CD4-positive, CD25-positive, alpha-beta regulatory T cell (primary cell): ENCODE results near the gene PBRM1. TPM values are rescaled to one million over a fixed set of nuclear protein-coding genes. Genes with fewer than 3 reads are reported as not detected.
A peak's percentile ranks its signal among the peaks of the same experiment; 100 is the strongest.
"Not testable (repeated sequence)": the region's sequence is repeated elsewhere in the genome, so short reads cannot be mapped to it uniquely, and the experiment has no call there.

Experiments
- ATAC-seq, 2 donors: fragments of 150-1000 bp; cut with Tn5 transposase; one replicate each; pipeline ENCODE4 v1.10.0; 2021; ENCODE audit warnings: low read depth in 2 of 2, moderate number of reproducible peaks in 2 of 2, moderate library complexity in 1 of 2
- DNase-seq, 3 donors: peaks; one replicate each; pipeline versions ENCODE4 v3.0.0 to v3.0.0-alpha.2; 2012 to 2022; ENCODE audit warnings: mixed read lengths in 1 of 3
- H3K27ac ChIP-seq: one replicate; pipeline ENCODE4 v1.7.0; 2013; ENCODE audit warnings: mild to moderate bottlenecking, low read length; ENCODE audit not compliant: insufficient read depth, poor library complexity, severe bottlenecking
- H3K27me3 ChIP-seq: one replicate; pipeline ENCODE4 v1.7.0; 2013; ENCODE audit warnings: low read length; ENCODE audit not compliant: control insufficient read depth, insufficient read depth
- H3K36me3 ChIP-seq: one replicate; pipeline ENCODE4 v1.7.0; 2013; ENCODE audit warnings: mild to moderate bottlenecking, low read length, moderate library complexity; ENCODE audit not compliant: control insufficient read depth, insufficient read depth
- H3K4me1 ChIP-seq: 2 replicates; pipeline ENCODE4 v1.7.0; 2013; ENCODE audit warnings: mild to moderate bottlenecking, low read length; ENCODE audit not compliant: insufficient read depth, control insufficient read depth, poor library complexity, severe bottlenecking
- H3K4me3 ChIP-seq: one replicate; pipeline ENCODE4 v1.7.0; 2013; ENCODE audit warnings: low read depth, mild to moderate bottlenecking, low read length, moderate library complexity
- H3K9me3 ChIP-seq, 2 experiments: 1 replicate in 1 of 2; 2 replicates in 1 of 2; pipeline ENCODE4 v1.7.0; 2013; ENCODE audit warnings: low read length in 2 of 2, mild to moderate bottlenecking in 1 of 2, moderate library complexity in 1 of 2; ENCODE audit not compliant: control insufficient read depth in 2 of 2
- H3K27ac Mint-ChIP-seq, 3 donors: one replicate each; pipeline ENCODE4 v1.8.0; 2020 to 2022; ENCODE audit warnings: mild to moderate bottlenecking in 3 of 3, mixed read lengths in 3 of 3, moderate library complexity in 2 of 3
- H3K27me3 Mint-ChIP-seq: one replicate; pipeline ENCODE4 v1.8.0; 2022; ENCODE audit warnings: mild to moderate bottlenecking, mixed read lengths
- H3K36me3 Mint-ChIP-seq: one replicate; pipeline ENCODE4 v1.8.0; 2020; ENCODE audit warnings: mixed read lengths
- H3K4me1 Mint-ChIP-seq, 4 donors: one replicate each; pipeline ENCODE4 v1.8.0; 2020 to 2022; ENCODE audit warnings: mixed read lengths in 4 of 4, mild to moderate bottlenecking in 1 of 4
- H3K4me3 Mint-ChIP-seq, 4 donors: one replicate each; pipeline ENCODE4 v1.8.0; 2020 to 2022; ENCODE audit warnings: mild to moderate bottlenecking in 4 of 4, mixed read lengths in 4 of 4, moderate library complexity in 3 of 4
- H3K9me3 Mint-ChIP-seq, 7 donors: one replicate each; pipeline ENCODE4 v1.8.0; 2020 to 2022; ENCODE audit warnings: mixed read lengths in 7 of 7, mild to moderate bottlenecking in 3 of 7, moderate library complexity in 2 of 7
- polyA plus RNA-seq, 4 donors: library from polyadenylated mRNA; unstranded; fragments of 300-500 nt; fragmentation: Illumina TruSeq; gene quantifications; one replicate each; pipeline ENCODE4 v1.2.3, GENCODE V29; 2021
- total RNA-seq: library from RNA; stranded (reverse); gene quantifications from one replicate; pipeline ENCODE4 v1.2.3, GENCODE V29; 2022

Gene PBRM1
- total RNA-seq (58.7 TPM), polyA plus RNA-seq (10 to 100 TPM; 59.4 to 73.4 (median 67.9) TPM)

DNA sequence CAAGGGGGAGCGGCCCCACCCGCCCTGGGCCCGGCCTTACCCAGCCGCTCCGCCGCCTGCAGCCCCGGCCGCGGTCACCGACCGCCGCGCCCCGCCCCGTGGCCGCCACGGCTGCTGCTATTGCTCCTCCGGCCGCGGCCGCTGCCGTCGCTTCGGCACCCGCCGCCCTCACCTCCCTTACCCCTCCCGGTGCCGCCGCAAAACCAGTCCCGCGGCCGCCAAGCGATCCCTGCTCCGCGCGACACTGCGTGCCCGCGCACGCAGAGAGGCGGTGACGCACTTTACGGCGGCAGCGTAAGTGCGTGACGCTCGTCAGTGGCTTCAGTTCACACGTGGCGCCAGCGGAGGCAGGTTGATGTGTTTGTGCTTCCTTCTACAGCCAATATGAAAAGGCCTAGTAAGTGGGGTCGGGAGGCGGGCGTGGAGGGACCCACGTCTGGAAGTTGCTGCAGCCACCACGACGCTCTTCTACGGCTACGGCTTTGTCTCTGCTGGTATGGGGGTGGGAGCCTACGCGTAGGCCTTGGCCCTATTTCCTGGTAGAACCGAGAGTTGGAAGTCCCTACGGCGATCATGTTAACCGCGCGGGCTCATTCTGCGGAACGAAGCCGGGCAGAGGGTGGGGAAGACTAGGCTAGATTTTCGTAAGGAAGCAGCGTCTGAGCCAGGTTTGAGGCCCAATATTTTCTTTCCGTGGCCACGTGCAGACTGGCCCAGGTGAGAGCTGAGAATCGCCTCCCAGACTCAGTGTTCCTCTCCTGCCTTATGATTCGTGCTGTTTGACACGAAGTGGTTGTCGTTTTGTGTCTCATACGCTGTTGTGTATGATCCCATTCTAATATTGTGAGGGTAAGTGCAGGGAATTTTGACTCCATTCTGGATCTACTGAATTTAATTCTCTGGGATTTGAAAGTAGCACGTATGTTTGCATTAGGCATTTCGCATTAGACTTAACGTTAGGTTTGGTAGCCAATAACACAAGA is at the start of gene PBRM1, which contains the start of gene GNL3:
TSS of gene PBRM1 (minus strand) at position 205 of the 983 bp plus-strand sequence.
TSS of gene GNL3 (plus strand) at position 324 of the 983 bp plus-strand sequence. CDS start at position 385, 61 bp downstream.
- no peaks in the 10 kb centered on the region for H3K9me3 ChIP-seq
- peak within 1 kb of the TSS; percentile 94 to 99 (median 98) for H3K4me3 Mint-ChIP-seq
- H3K36me3 Mint-ChIP-seq: peaks cover 25% of the 10 kb centered on the region
- DNase-seq: peak; percentile 90 to 98 (median 93)
- H3K27me3 ChIP-seq: no peaks in the 10 kb centered on the region
- ATAC-seq: peak; percentile 89 to 91
- peak within 1 kb of the TSS; percentile 98 to 99 (median 98) for H3K27ac Mint-ChIP-seq
- no peaks in the 10 kb centered on the region for H3K27me3 Mint-ChIP-seq
- H3K36me3 ChIP-seq: peaks cover 39% of the 10 kb centered on the region
- H3K9me3 Mint-ChIP-seq: no peaks in the 10 kb centered on the region
- H3K4me1 Mint-ChIP-seq: peaks cover 20 to 72% (median 41%) of the 10 kb centered on the region in 4 donors
- peak within 1 kb of the TSS; percentile 91 for H3K27ac ChIP-seq
- H3K4me1 ChIP-seq: peaks cover 28% of the 10 kb centered on the region
- H3K4me3 ChIP-seq: peak within 1 kb of the TSS; percentile 90

DNA sequence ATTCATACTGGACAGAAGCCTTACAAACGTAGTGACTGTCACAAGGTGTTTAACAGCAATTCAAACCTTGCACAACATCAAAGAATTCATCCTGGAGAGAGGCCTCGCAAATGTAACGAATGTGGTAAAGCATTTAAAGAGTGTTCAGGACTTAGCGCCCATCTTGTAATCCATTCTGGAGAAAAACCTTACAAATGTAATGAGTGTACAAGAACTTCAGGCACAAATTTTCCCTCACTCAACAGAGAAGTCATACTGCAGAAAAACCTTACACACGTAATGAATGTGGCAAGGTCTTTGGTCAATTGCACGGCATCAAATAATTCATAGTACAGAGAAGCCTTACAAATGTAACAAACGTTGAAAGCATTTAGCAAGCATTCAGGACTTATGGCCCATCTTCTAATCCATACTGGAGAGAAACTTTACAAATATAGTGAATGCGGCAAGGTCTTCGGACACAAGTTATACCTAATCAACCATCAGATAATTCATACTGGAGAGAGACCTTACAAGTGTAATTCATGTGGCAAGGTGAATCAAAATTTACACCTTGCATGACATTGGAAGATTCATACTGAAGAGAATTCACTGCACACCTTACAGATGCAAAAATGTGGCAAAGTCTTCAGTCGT is 47.7 kb upstream of the PBRM1 start:
- H3K36me3 ChIP-seq: peaks cover 33% of the 10 kb centered on the region
- Mint-ChIP-seq H3K27me3 (no peaks in the 10 kb centered on the region), H3K9me3 (peaks cover 0 to 25% (median 7%) of the 10 kb centered on the region in 7 donors), H3K4me1 (peaks cover 0 to 7% (median 2%) of the 10 kb centered on the region in 4 donors), H3K27ac (no peak overlapping the region), H3K36me3 (peaks cover 57% of the 10 kb centered on the region), H3K4me3 (no peak overlapping the region)
- H3K4me1 ChIP-seq: no peaks in the 10 kb centered on the region
- peaks cover 0 to 12% of the 10 kb centered on the region in 2 experiments for H3K9me3 ChIP-seq
- no peak overlapping the region for H3K4me3 ChIP-seq
- no peak overlapping the region for H3K27ac ChIP-seq
- no peaks in the 10 kb centered on the region for H3K27me3 ChIP-seq
- ATAC-seq (no peak), DNase-seq (no peak)

DNA sequence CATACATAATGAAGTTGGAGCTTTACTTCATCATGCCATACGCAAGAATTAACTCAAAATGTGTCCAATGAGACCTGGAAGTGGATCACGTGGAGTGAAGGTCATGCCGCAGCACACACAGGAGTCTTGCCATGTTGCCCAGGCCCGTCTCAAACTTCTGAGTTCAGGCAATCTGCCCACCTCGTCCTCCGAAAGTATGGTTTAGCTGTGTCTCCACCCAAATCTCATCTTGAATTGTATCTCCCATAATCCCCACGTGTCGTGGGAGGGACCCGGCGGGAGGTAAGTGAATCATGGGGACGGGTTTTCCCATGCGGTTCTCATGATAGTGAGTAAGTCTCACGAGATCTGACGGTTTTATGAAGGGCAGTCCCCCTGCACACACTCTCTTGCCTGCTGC is 45.9 kb upstream of the PBRM1 start:
- Mint-ChIP-seq H3K4me3 (no peak overlapping the region), H3K27ac (no peak overlapping the region), H3K27me3 (no peaks in the 10 kb centered on the region), H3K36me3 (peaks cover 57% of the 10 kb centered on the region), H3K4me1 (peaks cover 0 to 7% (median 0%) of the 10 kb centered on the region in 4 donors), H3K9me3 (peaks cover 0 to 26% (median 7%) of the 10 kb centered on the region in 7 donors)
- no peak overlapping the region for H3K4me3 ChIP-seq
- DNase-seq (no peak), ATAC-seq (no peak)
- H3K27ac ChIP-seq: no peak overlapping the region
- H3K9me3 ChIP-seq: peaks cover 0 to 12% of the 10 kb centered on the region in 2 experiments
- peaks cover 29% of the 10 kb centered on the region for H3K36me3 ChIP-seq
- no peaks in the 10 kb centered on the region for H3K4me1 ChIP-seq
- no peaks in the 10 kb centered on the region for H3K27me3 ChIP-seq

DNA sequence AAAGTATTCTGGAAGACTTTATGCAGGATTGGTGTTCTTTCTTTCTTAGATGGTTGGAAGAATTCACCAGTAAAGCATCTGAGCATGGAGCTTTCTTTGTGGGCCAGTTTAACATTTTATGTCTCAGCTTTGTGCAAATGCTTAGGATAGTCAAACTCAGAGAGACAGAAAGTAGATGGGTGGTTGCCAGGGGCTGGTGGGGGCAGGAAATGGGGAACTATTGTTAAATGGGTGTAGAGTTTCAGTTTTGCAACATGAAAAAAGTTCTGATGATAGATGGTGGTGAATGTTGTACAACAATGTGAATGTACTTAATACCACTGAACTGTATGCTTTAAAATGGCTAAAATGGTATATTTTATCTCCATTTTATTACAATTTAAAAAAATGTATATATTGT is 45.0 kb upstream of the PBRM1 start:
- no peaks in the 10 kb centered on the region for H3K4me1 ChIP-seq
- Mint-ChIP-seq H3K36me3 (peaks cover 52% of the 10 kb centered on the region), H3K9me3 (peaks cover 0 to 26% (median 9%) of the 10 kb centered on the region in 7 donors), H3K27ac (no peak overlapping the region), H3K4me1 (peaks cover 0 to 7% (median 0%) of the 10 kb centered on the region in 4 donors), H3K27me3 (no peaks in the 10 kb centered on the region), H3K4me3 (no peak overlapping the region)
- ATAC-seq (no peak), DNase-seq (peak in 1 of 3 donors; percentile 38)
- H3K27me3 ChIP-seq: no peaks in the 10 kb centered on the region
- H3K9me3 ChIP-seq: peaks cover 0 to 12% of the 10 kb centered on the region in 2 experiments
- H3K4me3 ChIP-seq: no peak overlapping the region
- no peak overlapping the region for H3K27ac ChIP-seq
- H3K36me3 ChIP-seq: peaks cover 26% of the 10 kb centered on the region

DNA sequence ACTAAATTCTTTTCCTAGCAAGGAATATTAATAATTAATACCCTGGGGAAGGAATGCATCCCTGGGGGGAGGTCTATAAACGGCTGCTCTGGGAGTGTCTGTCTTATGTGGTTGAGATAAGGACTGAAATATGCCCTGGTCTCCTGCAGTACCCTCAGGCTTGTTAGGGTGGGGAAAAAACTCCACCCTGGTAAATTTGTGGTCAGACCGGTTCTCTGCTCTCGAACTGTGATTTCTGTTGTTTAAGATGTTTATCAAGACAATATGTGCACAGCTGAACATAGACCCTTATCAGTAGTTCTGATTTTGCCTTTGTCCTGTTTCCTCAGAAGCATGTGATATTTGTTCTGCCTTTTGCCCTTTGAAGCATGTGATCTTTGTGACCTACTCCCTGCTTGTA is 43.0 kb upstream of the PBRM1 start:
- not testable (repeated sequence) for H3K4me3 ChIP-seq, H3K27me3 ChIP-seq, H3K4me3 Mint-ChIP-seq, ATAC-seq, H3K27ac Mint-ChIP-seq, H3K4me1 Mint-ChIP-seq, H3K27ac ChIP-seq, DNase-seq, H3K4me1 ChIP-seq, H3K27me3 Mint-ChIP-seq
- Mint-ChIP-seq H3K9me3 (peaks cover 0 to 26% (median 9%) of the 10 kb centered on the region in 7 donors), H3K36me3 (peaks cover 43% of the 10 kb centered on the region)
- Histone ChIP-seq H3K36me3 (peaks cover 24% of the 10 kb centered on the region), H3K9me3 (peaks cover 0 to 12% of the 10 kb centered on the region in 2 experiments)

DNA sequence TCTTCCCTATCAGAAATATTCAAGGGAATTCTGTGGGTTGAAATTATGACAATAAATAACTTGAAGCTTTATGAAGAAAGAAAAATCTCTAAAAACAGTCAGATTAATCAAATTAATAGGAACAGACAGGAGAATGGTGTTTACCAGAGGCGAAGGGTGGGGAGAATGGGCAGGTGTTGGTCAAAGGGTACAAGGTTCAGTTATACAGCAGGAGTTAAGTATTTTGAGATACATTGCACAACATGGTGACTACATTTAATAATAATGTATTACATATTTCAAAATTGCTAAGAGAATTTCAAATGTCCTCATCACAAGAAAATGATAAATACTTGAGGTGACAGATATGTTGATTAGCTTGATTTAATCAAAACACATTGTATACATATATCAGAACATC is 38.8 kb upstream of the PBRM1 start:
- Histone ChIP-seq H3K27me3 (no peaks in the 10 kb centered on the region), H3K4me3 (no peak overlapping the region), H3K9me3 (peaks cover 0 to 6% of the 10 kb centered on the region in 2 experiments), H3K4me1 (peaks cover 15% of the 10 kb centered on the region), H3K36me3 (no peaks in the 10 kb centered on the region), H3K27ac (no peak overlapping the region)
- ATAC-seq: no peak
- peaks cover 10 to 22% (median 12%) of the 10 kb centered on the region in 4 donors for H3K4me1 Mint-ChIP-seq
- peaks cover 0 to 6% (median 3%) of the 10 kb centered on the region in 7 donors for H3K9me3 Mint-ChIP-seq
- H3K27ac Mint-ChIP-seq: no peak overlapping the region
- peaks cover 18% of the 10 kb centered on the region for H3K36me3 Mint-ChIP-seq
- no peak for DNase-seq
- no peaks in the 10 kb centered on the region for H3K27me3 Mint-ChIP-seq
- no peak overlapping the region for H3K4me3 Mint-ChIP-seq

DNA sequence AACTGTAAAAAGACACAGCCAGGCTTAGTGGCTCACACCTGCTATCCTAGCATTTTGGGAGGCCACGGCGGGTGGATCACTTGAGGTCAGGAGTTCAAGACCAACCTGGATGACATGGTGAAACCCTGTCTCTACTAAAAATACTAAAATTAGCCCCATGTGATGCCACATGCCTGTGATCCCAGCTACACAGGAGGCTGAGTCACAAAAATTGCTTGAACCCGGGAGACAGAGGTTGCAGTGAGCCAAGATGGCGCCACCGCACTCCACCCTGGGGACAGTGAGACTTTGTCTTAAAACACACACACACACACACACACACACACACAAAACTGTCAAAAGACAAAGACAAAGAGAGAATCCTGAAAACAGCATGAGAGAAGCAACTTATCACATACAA is 38.2 kb upstream of the PBRM1 start:
- no peaks in the 10 kb centered on the region for H3K9me3 ChIP-seq
- no peak overlapping the region for H3K4me3 ChIP-seq
- peaks cover 15% of the 10 kb centered on the region for H3K4me1 ChIP-seq
- Mint-ChIP-seq H3K4me1 (peaks cover 10 to 22% (median 12%) of the 10 kb centered on the region in 4 donors), H3K27ac (no peak overlapping the region), H3K36me3 (peaks cover 15% of the 10 kb centered on the region), H3K4me3 (no peak overlapping the region), H3K27me3 (no peaks in the 10 kb centered on the region), H3K9me3 (peaks cover 0 to 5% (median 1%) of the 10 kb centered on the region in 7 donors)
- H3K36me3 ChIP-seq: no peaks in the 10 kb centered on the region
- DNase-seq (no peak), ATAC-seq (no peak)
- H3K27ac ChIP-seq: no peak overlapping the region
- H3K27me3 ChIP-seq: no peaks in the 10 kb centered on the region
